AG04450 (cell line): ENCODE data around the gene DACH1. TPM values are rescaled to one million over a fixed set of nuclear protein-coding genes. Genes with fewer than 3 reads are reported as not detected.

Experiments used
- CTCF ChIA-PET: fragments of 300-600, 350-600 bp; formaldehyde crosslinking; extraction: SDS; loops from one replicate; lab custom pipeline; 2022; ENCODE audit warnings: antibody characterized with exemption, inconsistent platforms; lab: Charles Lee
- POLR2A ChIA-PET: fragments of 350-600 bp; formaldehyde crosslinking; extraction: SDS; loops from one replicate; lab custom pipeline; 2021; ENCODE audit warnings: antibody characterized with exemption, inconsistent platforms; lab: Yijun Ruan, JAX
- DNase-seq: peaks from one replicate; pipeline ENCODE4 v3.0.0-alpha.2; 2011; ENCODE audit warnings: low read depth, low spot score
- H3K27ac ChIP-seq: one replicate; pipeline ENCODE4 v1.5.1; 2012; ENCODE audit warnings: low read depth, low read length, control low read depth
- H3K27me3 ChIP-seq: one replicate; pipeline ENCODE4 v1.6.0; 2012; ENCODE audit warnings: low read length; ENCODE audit not compliant: control insufficient read depth, insufficient read depth
- H3K4me3 ChIP-seq: 2 replicates; pipeline ENCODE4 v1.5.1; 2011; ENCODE audit warnings: mild to moderate bottlenecking, low read depth, low read length, control low read depth
- H3K9me3 ChIP-seq: 2 replicates; pipeline ENCODE4 v1.5.1; 2012; ENCODE audit warnings: low read length; ENCODE audit not compliant: control insufficient read depth, insufficient read depth
- polyA plus RNA-seq: library from polyadenylated mRNA; depleted of rRNA; stranded (reverse); fragments of >200 nt; gene quantifications from 2 replicates; pipeline ENCODE4 v1.2.3, GENCODE V29; 2011
- TF ChIP-seq, protein P1 (sequence below): IDR thresholded peaks from 2 replicates; pipeline ENCODE4 v1.5.1; 2011; ENCODE audit warnings: low read depth, low read length, control low read depth, inconsistent platforms

Gene DACH1
- polyA plus RNA-seq, 1 experiment, result 0.10 TPM

DNA sequence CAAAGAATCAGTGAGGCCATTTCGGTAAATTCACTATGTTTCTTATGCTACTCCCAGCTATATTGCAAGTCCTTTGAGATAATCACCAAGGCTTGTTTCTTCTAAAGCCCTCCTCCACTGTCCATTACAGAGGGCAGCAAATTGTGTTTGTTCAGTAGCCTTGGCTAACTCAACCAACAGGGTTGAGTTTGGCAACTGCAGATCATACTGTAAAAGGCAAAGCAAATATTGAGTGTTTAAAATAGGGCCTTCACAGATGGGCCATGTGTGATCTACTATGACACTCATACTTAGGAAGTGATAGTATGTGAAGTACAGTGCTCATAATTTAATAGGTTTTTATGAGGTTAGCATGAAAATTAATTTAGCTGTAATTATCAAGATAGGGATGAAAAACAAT, 171.3 kb downstream of the DACH1 start:
- POLR2A ChIA-PET, result no interaction called here
- Histone ChIP-seq H3K27ac (no peak overlapping the region), H3K27me3 (no peaks in the 10 kb centered on the region), H3K9me3 (no peaks in the 10 kb centered on the region), H3K4me3 (no peak overlapping the region)
- TF ChIP-seq, protein P1, sequence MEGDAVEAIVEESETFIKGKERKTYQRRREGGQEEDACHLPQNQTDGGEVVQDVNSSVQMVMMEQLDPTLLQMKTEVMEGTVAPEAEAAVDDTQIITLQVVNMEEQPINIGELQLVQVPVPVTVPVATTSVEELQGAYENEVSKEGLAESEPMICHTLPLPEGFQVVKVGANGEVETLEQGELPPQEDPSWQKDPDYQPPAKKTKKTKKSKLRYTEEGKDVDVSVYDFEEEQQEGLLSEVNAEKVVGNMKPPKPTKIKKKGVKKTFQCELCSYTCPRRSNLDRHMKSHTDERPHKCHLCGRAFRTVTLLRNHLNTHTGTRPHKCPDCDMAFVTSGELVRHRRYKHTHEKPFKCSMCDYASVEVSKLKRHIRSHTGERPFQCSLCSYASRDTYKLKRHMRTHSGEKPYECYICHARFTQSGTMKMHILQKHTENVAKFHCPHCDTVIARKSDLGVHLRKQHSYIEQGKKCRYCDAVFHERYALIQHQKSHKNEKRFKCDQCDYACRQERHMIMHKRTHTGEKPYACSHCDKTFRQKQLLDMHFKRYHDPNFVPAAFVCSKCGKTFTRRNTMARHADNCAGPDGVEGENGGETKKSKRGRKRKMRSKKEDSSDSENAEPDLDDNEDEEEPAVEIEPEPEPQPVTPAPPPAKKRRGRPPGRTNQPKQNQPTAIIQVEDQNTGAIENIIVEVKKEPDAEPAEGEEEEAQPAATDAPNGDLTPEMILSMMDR, result no peak
- CTCF ChIA-PET, result no interaction called here
- no peak for DNase-seq

DNA sequence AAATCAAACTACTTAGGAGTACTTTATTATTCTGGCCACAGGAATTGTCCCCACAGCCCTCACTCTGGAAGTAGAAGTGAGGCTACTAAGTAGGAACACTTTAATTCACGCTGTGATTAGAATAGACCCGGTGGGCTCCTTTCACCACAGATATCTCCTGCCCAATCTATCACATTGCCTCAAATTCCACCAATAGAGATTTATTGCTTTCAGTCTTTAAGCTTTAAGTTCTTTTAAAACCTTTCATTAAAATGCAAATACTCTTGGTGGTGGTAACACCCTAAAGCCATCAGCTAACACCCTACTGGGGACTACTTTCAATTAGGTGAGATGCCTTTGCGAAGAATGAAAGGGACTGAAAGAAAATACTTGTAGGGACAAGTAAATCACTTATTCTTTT, 181.9 kb downstream of the DACH1 start:
- TF ChIP-seq, protein P1, result no peak
- ChIA-PET POLR2A (no interaction called here), CTCF (no interaction called here)
- no peaks in the 10 kb centered on the region for H3K27me3 ChIP-seq
- H3K27ac ChIP-seq, result no peak overlapping the region
- no peaks in the 10 kb centered on the region for H3K9me3 ChIP-seq
- DNase-seq, result no peak
- no peak overlapping the region for H3K4me3 ChIP-seq

DNA sequence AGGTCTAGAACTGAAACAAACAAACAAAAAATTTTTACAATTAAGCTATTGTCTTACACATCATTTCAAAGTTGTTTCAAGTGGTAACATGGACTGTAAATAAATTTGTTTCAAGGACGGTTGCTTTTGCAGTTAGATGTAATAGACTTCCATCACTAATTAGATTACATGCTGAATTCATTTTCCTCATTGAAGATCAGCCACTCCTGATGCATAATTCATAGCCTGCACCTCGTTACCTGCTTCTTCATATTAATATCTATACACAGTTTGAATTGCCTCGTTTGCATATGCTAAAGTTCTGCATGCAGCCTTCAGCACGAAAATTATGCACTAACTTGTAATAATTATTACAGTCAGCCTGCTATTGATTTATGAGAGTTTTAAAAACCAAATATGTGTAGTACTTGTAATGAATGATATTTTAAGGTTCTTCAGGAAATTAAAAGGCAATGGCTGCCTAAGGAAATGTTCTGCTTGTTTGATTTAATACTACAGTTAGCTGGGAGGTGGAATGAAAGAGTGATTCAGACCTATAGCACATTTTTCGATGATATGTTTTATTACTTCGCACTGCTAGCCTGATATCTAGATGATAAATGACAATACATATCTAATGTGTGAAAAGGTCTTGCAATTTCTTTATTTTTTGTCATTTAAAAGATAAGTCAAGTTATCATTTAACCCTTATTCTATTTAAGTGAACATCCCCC, 184.9 kb downstream of the DACH1 start:
- CTCF ChIA-PET, result no interaction called here
- H3K4me3 ChIP-seq, result no peak overlapping the region

DNA sequence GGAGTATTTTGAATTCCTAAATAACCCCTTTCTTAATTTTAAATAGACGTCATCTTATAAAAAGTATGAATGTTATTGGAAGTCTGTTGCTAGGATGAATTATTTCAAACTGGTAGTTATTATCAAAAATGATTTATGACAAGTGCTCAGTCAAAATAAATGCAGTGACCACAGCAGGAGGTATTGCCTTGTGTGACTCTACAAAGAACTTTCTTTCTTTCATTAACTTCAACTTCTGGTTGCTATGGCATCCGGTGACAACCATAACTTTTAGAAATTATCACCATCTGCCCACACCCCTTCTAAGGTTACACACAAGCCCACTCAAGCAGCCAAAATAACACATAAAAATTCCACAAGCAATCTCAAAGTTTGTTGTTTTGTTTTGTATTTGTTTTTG, 189.9 kb downstream of the DACH1 start:
- H3K4me3 ChIP-seq, result no peak overlapping the region
- CTCF ChIA-PET, result no interaction called here
- POLR2A ChIA-PET, result no interaction called here

More for the DNA sequence above, 184.9 kb downstream of the DACH1 start:
- no peak for DNase-seq
- H3K27ac ChIP-seq, result no peak overlapping the region
- no peaks in the 10 kb centered on the region for H3K27me3 ChIP-seq
- TF ChIP-seq, protein P1, result no peak
- POLR2A ChIA-PET, result no interaction called here
- H3K9me3 ChIP-seq, result no peaks in the 10 kb centered on the region

DNA sequence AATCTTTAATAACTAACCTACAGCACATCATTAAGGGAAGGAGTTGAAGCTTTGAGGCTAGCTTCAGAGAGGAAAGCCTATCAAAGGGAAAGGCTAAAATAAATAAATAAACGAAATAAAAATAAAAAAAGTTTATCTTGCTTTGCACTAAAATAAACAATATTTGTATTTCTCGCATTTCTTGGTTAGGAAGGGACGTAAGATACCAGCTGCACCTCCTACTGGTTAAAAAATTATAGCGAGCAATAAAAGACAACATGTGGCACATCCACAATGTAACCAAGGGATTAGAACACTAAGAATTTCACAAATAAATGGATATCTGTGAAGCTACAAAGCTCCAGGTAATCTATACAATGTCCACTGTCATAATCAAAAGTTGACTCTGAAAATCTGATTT, 194.5 kb downstream of the DACH1 start:
- ChIA-PET POLR2A (no interaction called here), CTCF (interaction anchor here (0.6 to 1.3 kb wide), 4 partner anchors 46 to 386 kb away, joined by 3 to 5 read pairs (median 3); no protein-coding TSS in a partner anchor)
- H3K9me3 ChIP-seq, result no peaks in the 10 kb centered on the region
- no peak for DNase-seq
- no peaks in the 10 kb centered on the region for H3K27me3 ChIP-seq
- TF ChIP-seq, protein P1, result peak; percentile 54
- H3K27ac ChIP-seq, result no peak overlapping the region
- no peak overlapping the region for H3K4me3 ChIP-seq

More for the DNA sequence above, 189.9 kb downstream of the DACH1 start:
- no peaks in the 10 kb centered on the region for H3K9me3 ChIP-seq
- no peak overlapping the region for H3K27ac ChIP-seq
- no peak for DNase-seq
- TF ChIP-seq, protein P1, result no peak
- no peaks in the 10 kb centered on the region for H3K27me3 ChIP-seq
